Caki2 (cell line): ENCODE measurements around the gene INO80E. TPM values are rescaled to one million over a fixed set of nuclear protein-coding genes. Genes with fewer than 3 reads are reported as not detected.
"Not testable (repeated sequence)": the region's sequence is repeated elsewhere in the genome, so short reads cannot be mapped to it uniquely, and the experiment has no call there.

ENCODE experiments used
- DNase-seq: peaks from one replicate; pipeline ENCODE4 v3.0.0-alpha.2; 2015; ENCODE audit warnings: low read depth
- in situ Hi-C: cut with HindIII; loops from 2 replicates; pipeline ENCODE4 v1.10.0; 2016; ENCODE audit warnings: low sequenced_read_pairs, low pct_unique_long_range_greater_than_20kb, mixed read lengths
- total RNA-seq: library from RNA; depleted of rRNA; stranded (reverse); fragments of >200 nt; shearing (Covaris generic); gene quantifications from 2 replicates; pipeline ENCODE4 v1.2.3, GENCODE V29; 2014; ENCODE audit warnings: low replicate concordance; rRNA removed

INO80E gene
- total RNA-seq = 131 and 229 TPM in 2 replicates

GRCh38 chr16:29995911-29996765 lies at the start of gene INO80E:
TSS of gene INO80E (plus strand) at chr16:29996241. CDS start at chr16:29996311, 70 bp downstream.
- in situ Hi-C loops = no loop called here
- DNase-seq = peak; percentile 94

DNA sequence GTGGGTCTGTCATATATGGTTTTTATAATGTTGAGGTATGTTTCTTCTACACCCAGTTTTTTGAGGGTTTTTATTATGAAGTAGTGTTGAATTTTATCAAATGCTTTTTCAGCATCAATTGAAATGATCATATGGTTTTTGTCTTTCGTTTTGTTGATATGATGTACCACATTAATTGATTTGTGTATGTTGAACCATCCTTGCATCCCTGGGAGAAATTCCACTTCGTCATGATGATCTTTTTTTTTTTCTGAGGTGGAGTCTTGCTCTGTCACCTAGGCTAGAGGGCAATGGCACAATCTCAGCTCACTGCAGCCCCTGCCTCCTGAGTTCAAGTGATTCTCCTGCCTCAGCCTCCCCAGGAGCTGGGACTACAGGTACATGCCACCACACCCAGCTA lies 48.1 kb upstream of the INO80E start:
- DNase-seq = no peak
- in situ Hi-C loops = no loop called here

DNA sequence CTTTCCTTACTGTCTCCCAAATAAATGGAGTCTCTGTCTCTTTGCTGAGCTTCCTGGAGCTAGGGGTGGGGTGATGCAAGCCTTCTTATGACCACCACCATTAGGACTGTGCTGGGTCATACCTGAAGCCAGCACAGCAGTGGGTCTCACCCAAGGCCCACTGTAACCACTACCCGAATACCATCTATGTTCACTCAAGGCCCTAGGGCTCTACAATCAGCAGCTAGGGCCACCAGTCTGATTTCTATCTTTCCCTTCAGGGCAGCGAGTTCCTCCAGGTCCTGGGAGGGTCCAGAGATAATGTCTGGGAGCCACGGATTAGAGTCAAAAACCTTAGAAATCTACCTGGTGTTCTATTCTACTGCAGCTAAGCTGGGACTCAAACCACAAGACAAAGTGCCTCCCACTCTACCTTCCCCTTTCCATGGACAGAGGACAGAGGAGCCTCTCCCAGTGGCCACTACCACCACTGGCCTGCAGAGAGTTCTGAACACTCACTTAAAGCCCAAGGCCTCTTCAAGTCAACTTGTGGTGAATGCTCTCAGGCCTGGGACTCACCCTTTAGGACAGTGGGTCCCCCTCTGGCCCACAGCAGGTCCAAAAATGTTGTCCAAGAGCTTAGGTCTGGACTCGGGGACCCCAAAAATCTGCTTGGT lies 45.1 kb upstream of the INO80E start:
- no peak for DNase-seq
- in situ Hi-C loops = no loop called here

GRCh38 chr16:29951625-29952365 lies 44.2 kb upstream of the INO80E start:
- DNase-seq = no peak
- in situ Hi-C loops = no loop called here

- in situ Hi-C loops = no loop called here
- no peak for DNase-seq
Observed at GRCh38 chr16:29958756-29959155, 37.3 kb upstream of the INO80E start.

GRCh38 chr16:29959293-29959692 lies 36.7 kb upstream of the INO80E start:
- in situ Hi-C loops = no loop called here

DNA sequence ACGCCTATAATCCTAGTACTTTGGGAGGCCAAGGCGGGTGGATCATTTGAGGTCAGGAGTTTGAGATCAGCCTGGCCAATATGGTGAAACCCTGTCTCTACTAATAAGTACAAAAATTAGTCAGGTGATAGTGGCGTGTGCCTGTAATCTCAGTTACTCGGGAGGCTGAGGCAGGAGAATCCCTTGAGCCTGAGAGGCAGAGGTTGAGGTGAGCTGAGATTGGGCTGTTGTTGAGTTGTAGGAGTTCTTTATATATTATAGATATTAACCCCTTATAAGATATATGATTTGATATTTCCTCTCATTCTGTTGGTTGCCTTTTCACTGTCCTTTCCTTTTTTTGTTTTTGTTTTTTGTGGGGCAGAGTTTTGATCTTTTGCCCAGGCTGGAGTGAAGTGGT lies 36.2 kb upstream of the INO80E start:
- in situ Hi-C loops, DNase-seq: not testable (repeated sequence)

More at GRCh38 chr16:29959293-29959692, 36.7 kb upstream of the INO80E start:
- DNase-seq = no peak

- no peak for DNase-seq
- in situ Hi-C loops = no loop called here
Observed at GRCh38 chr16:29961127-29961478, 34.9 kb upstream of the INO80E start.

- in situ Hi-C loops = no loop called here
- peak; percentile 95 for DNase-seq
Observed at GRCh38 chr16:29961479-29962343, 34.3 kb upstream of the INO80E start, which contains the start of gene TMEM219. TSS of gene TMEM219 (plus strand) at chr16:29962079. CDS start at chr16:29963144, 1,065 bp downstream.

- in situ Hi-C loops = no loop called here
- no peak for DNase-seq
Observed at GRCh38 chr16:29962344-29962994, 33.6 kb upstream of the INO80E start.

DNA sequence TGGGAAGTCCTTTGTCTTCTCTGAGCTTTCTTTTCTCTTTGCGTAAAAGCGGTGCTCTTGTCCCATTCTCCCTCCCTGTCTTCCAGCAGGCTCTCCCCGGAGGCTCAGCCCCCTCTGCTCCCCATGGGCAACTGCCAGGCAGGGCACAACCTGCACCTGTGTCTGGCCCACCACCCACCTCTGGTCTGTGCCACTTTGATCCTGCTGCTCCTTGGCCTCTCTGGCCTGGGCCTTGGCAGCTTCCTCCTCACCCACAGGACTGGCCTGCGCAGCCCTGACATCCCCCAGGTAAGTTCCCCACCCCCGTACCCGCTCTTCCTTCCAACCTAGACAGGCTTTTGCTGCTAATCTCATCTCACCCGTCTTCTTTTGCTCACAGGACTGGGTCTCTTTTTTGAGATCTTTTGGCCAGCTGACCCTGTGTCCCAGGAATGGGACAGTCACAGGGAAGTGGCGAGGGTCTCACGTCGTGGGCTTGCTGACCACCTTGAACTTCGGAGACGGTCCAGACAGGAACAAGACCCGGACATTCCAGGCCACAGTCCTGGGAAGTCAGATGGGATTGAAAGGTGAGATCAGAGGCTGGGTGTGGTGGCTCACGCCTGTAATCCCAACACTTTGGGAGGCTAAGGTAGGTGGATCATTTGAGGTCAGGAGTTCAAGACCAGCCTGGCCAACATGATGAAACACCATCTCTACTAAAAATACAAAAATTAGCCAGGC lies 32.9 kb upstream of the INO80E start:
- in situ Hi-C loops = no loop called here

DNA sequence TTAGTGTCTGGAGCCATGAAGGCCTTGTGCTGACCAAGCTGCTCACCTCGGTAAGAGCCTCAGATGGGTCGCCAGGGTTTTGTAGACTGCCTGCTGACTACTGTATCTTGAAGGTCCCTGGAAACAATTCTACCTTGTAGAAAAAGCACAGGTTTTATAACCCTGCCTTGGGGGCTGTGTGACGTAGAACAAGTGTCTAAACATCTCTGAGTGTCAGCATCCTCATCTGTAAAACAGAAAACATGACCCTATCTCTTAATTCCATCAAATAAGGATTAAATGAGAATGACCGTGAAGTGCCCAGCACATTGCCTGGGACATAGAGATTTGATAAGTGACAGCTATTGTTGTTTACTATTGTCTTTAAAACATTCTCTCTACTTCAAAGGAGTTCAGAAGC lies 27.8 kb upstream of the INO80E start:
- no peak for DNase-seq
- in situ Hi-C loops = no loop called here

More for the DNA sequence above, 32.9 kb upstream of the INO80E start:
- DNase-seq = no peak

DNA sequence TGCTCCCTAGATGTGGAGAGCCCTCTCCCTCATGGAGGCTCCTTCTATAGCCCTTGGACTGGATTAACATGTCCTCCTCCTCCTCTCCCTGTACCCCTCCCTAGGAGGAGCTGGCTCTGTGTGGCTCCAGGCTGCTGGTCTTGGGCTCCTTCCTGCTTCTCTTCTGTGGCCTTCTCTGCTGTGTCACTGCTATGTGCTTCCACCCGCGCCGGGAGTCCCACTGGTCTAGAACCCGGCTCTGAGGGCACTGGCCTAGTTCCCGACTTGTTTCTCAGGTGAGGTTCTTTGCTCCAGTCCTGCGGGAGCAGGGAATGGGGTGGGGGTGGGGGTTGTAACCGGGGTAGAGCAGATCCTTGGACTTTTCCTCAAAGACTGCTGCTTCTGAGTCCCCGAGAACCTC lies 24.7 kb upstream of the INO80E start:
- DNase-seq = no peak
- in situ Hi-C loops = no loop called here

DNA sequence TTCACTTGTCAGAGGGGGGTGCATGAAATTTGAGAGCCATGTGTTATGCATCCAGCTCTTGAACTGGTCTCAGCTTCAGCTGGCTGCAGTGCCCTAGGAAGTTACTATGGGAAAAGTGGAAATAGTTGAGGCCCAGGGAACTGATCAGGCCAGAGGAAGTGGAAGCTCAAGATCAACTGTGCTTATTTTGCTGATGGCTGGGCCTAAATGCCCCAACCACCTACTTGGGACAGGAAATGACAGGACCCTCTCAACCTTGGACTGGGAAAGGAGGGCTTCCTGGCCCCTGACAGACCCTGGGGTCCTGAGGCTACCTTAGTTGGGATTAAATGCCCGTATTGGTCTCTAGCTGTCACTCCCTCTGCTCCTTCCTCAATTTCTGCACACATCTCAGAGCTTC lies 23.5 kb upstream of the INO80E start:
- in situ Hi-C loops = no loop called here
- DNase-seq = no peak

DNA sequence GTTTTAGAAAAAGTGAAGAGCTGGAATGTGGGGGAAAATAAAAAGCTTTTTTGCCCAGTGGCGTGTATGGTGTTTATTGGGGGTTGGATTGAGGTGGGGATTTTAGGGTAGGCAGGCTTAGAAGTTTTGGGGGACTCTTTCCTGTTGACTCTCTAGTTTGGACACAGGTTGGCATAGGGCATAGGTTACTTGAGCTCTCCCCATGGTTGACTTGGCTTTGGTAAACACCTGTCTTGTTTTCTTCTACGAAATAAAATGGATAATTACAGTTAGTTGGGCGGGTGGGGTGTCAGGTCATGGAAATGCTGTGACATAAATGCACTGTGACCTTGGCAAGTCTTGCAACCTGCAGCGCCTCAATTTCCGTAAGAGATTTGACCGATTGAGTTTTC lies 23.1 kb upstream of the INO80E start:
- no peak for DNase-seq
- in situ Hi-C loops = no loop called here

GRCh38 chr16:29973384-29974246 lies 22.4 kb upstream of the INO80E start, which contains the start of gene TAOK2:
TSS of gene TAOK2 (plus strand) at chr16:29973868. CDS start at chr16:29977773, 3,905 bp downstream.
- in situ Hi-C loops = no loop called here
- peak; percentile 100 for DNase-seq
